HEK293 (cell line): ENCODE measurements around the gene RCOR1.

Source experiments
- CTCF ChIA-PET: fragments of 350-600 bp; formaldehyde crosslinking; extraction: SDS; loops from one replicate; lab custom pipeline; 2021; ENCODE audit warnings: antibody characterized with exemption; lab: Yijun Ruan, JAX
- POLR2A ChIA-PET: fragments of 300-600 bp; formaldehyde crosslinking; extraction: SDS; loops from one replicate; lab custom pipeline; 2020; ENCODE audit warnings: antibody characterized with exemption, inconsistent platforms; lab: Yijun Ruan, JAX
- H3K27ac ChIP-seq: fragments of 200-500 bp; sonication (Bioruptor generic); 2 replicates; pipeline ENCODE4 v1.5.1; 2014; ENCODE audit warnings: low read depth, low read length, control low read depth, inconsistent platforms; ENCODE audit errors: extremely low read depth
- H3K36me3 ChIP-seq, 2 experiments: fragments of 200-500 bp in 1 of 2; sonication (Bioruptor generic) in 1 of 2; 1 replicate in 1 of 2; 2 replicates in 1 of 2; pipeline ENCODE4 v1.5.1; 2014 to 2017; ENCODE audit warnings: inconsistent platforms in 2 of 2, low read length in 2 of 2; ENCODE audit not compliant: control insufficient read depth in 2 of 2, insufficient read depth in 1 of 2
- H3K4me1 ChIP-seq: fragments of 200-500 bp; sonication (Bioruptor generic); 2 replicates; pipeline ENCODE4 v1.5.1; 2014; ENCODE audit warnings: mild to moderate bottlenecking, low read length, inconsistent platforms; ENCODE audit not compliant: control insufficient read depth, insufficient read depth
- H3K4me3 ChIP-seq: 2 replicates; pipeline ENCODE4 v1.5.1; 2011; ENCODE audit warnings: low read depth, mild to moderate bottlenecking, control low read depth, low read length, moderate library complexity
- H3K9me3 ChIP-seq: fragments of 200-500 bp; sonication (Bioruptor generic); 2 replicates; pipeline ENCODE4 v1.5.1; 2014; ENCODE audit warnings: low read depth, low read length, inconsistent platforms; ENCODE audit not compliant: control insufficient read depth, insufficient read depth
- HOXC10 ChIP-seq: sonication (generic); formaldehyde crosslinking; IDR thresholded peaks from 2 replicates; pipeline ENCODE4 v1.8.1; 2023; ENCODE audit warnings: mild to moderate bottlenecking, missing genetic modification reagents
- KLF16 ChIP-seq: fragments of 450-650 bp; formaldehyde crosslinking; IDR thresholded peaks from 2 replicates; pipeline ENCODE4 v1.5.1; 2017; ENCODE audit warnings: missing biosample characterization, missing genetic modification characterization
- REPIN1 ChIP-seq: fragments of 450-650 bp; formaldehyde crosslinking; IDR thresholded peaks from 2 replicates; pipeline ENCODE4 v1.5.1; 2017; ENCODE audit warnings: missing biosample characterization, missing genetic modification characterization, low read depth
- ZFP69B ChIP-seq: fragments of 450-650 bp; formaldehyde crosslinking; IDR thresholded peaks from 2 replicates; pipeline ENCODE4 v1.5.1; 2016; ENCODE audit warnings: missing biosample characterization, missing genetic modification characterization
- ZNF175 ChIP-seq: fragments of 450-650 bp; formaldehyde crosslinking; IDR thresholded peaks from 2 replicates; pipeline ENCODE4 v1.5.1; 2016; ENCODE audit warnings: missing biosample characterization, missing genetic modification characterization
- ZNF221 ChIP-seq: fragments of 450-650 bp; formaldehyde crosslinking; IDR thresholded peaks from 2 replicates; pipeline ENCODE4 v1.5.1; 2017; ENCODE audit warnings: missing biosample characterization, missing genetic modification characterization, borderline replicate concordance
- ZNF521 ChIP-seq: fragments of 450-650 bp; formaldehyde crosslinking; IDR thresholded peaks from 2 replicates; pipeline ENCODE4 v1.5.1; 2017; ENCODE audit warnings: missing biosample characterization, mild to moderate bottlenecking, missing genetic modification characterization
- ZNF596 ChIP-seq: fragments of 450-650 bp; IDR thresholded peaks from 2 replicates; pipeline ENCODE4 v1.5.0; 2018; ENCODE audit warnings: missing biosample characterization, mild to moderate bottlenecking, missing genetic modification characterization, moderate library complexity
- ZNF776 ChIP-seq: fragments of 450-650 bp; formaldehyde crosslinking; IDR thresholded peaks from 2 replicates; pipeline ENCODE4 v1.5.0; 2017; ENCODE audit warnings: missing biosample characterization, missing genetic modification characterization, borderline replicate concordance
- ZNF785 ChIP-seq: fragments of 450-650 bp; formaldehyde crosslinking; IDR thresholded peaks from 2 replicates; pipeline ENCODE4 v1.5.1; 2016; ENCODE audit warnings: missing biosample characterization, missing genetic modification characterization
- ZSCAN16 ChIP-seq: fragments of 450-650 bp; formaldehyde crosslinking; IDR thresholded peaks from 2 replicates; pipeline ENCODE4 v1.5.1; 2016; ENCODE audit warnings: missing biosample characterization, missing genetic modification characterization
- TF ChIP-seq, protein P1 (sequence below): fragments of 450-650 bp; formaldehyde crosslinking; IDR thresholded peaks from 2 replicates; pipeline ENCODE4 v1.5.1; 2017; ENCODE audit warnings: missing biosample characterization, missing genetic modification characterization
- TF ChIP-seq, protein P2 (sequence below): fragments of 450-650 bp; formaldehyde crosslinking; IDR thresholded peaks from 2 replicates; pipeline ENCODE4 v1.5.1; 2016; ENCODE audit warnings: missing biosample characterization, missing genetic modification characterization
- TF ChIP-seq, protein P3 (sequence below): fragments of 450-650 bp; formaldehyde crosslinking; optimal IDR thresholded peaks from 2 replicates; pipeline ENCODE3; 2016; ENCODE audit warnings: missing biosample characterization, mild to moderate bottlenecking, missing genetic modification characterization
- TF ChIP-seq, protein P4 (sequence below): fragments of 450-650 bp; formaldehyde crosslinking; IDR thresholded peaks from 2 replicates; pipeline ENCODE4 v1.5.1; 2016; ENCODE audit warnings: missing biosample characterization, missing genetic modification characterization

Gene RCOR1

GRCh38 chr14:102734436-102734835, 142.0 kb downstream of the RCOR1 start:
- TF ChIP-seq HOXC10 (CRISPR knock-in tag) = no peak
- TF ChIP-seq ZFP69B (tag by site-specific recombination) = no peak
- TF ChIP-seq, protein P1, sequence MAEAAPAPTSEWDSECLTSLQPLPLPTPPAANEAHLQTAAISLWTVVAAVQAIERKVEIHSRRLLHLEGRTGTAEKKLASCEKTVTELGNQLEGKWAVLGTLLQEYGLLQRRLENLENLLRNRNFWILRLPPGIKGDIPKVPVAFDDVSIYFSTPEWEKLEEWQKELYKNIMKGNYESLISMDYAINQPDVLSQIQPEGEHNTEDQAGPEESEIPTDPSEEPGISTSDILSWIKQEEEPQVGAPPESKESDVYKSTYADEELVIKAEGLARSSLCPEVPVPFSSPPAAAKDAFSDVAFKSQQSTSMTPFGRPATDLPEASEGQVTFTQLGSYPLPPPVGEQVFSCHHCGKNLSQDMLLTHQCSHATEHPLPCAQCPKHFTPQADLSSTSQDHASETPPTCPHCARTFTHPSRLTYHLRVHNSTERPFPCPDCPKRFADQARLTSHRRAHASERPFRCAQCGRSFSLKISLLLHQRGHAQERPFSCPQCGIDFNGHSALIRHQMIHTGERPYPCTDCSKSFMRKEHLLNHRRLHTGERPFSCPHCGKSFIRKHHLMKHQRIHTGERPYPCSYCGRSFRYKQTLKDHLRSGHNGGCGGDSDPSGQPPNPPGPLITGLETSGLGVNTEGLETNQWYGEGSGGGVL (tag by site-specific recombination) = no peak
- TF ChIP-seq ZNF785 (tag by site-specific recombination) = no peak
- TF ChIP-seq REPIN1 (tag by site-specific recombination) = no peak
- TF ChIP-seq ZNF521 (tag by site-specific recombination) = no peak
- no peak for TF ChIP-seq ZNF175
- no peak for TF ChIP-seq ZNF776 (tag by site-specific recombination)
- ChIA-PET CTCF (interaction anchor here (0.5 to 0.6 kb wide), 2 partner anchors 48 to 921 kb away, joined by 3 read pairs; no protein-coding TSS in a partner anchor), POLR2A (no interaction called here)
- Histone ChIP-seq H3K4me1 (no peaks in the 10 kb centered on the region), H3K9me3 (no peaks in the 10 kb centered on the region), H3K36me3 (peaks cover 0 to 18% of the 10 kb centered on the region in 2 experiments; a peak in 1 of 3 replicates), H3K27ac (no peak overlapping the region), H3K4me3 (no peak overlapping the region)

GRCh38 chr14:102736956-102737355, 144.5 kb downstream of the RCOR1 start:
- Histone ChIP-seq H3K4me1 (no peaks in the 10 kb centered on the region), H3K9me3 (no peaks in the 10 kb centered on the region), H3K4me3 (no peak overlapping the region)
- POLR2A ChIA-PET = no interaction called here
- TF ChIP-seq ZSCAN16 (tag by site-specific recombination) (no peak), ZNF596 (tag by site-specific recombination) (no peak), ZNF221 (tag by site-specific recombination) (no peak), KLF16 (tag by site-specific recombination) (no peak)
- TF ChIP-seq, protein P2, sequence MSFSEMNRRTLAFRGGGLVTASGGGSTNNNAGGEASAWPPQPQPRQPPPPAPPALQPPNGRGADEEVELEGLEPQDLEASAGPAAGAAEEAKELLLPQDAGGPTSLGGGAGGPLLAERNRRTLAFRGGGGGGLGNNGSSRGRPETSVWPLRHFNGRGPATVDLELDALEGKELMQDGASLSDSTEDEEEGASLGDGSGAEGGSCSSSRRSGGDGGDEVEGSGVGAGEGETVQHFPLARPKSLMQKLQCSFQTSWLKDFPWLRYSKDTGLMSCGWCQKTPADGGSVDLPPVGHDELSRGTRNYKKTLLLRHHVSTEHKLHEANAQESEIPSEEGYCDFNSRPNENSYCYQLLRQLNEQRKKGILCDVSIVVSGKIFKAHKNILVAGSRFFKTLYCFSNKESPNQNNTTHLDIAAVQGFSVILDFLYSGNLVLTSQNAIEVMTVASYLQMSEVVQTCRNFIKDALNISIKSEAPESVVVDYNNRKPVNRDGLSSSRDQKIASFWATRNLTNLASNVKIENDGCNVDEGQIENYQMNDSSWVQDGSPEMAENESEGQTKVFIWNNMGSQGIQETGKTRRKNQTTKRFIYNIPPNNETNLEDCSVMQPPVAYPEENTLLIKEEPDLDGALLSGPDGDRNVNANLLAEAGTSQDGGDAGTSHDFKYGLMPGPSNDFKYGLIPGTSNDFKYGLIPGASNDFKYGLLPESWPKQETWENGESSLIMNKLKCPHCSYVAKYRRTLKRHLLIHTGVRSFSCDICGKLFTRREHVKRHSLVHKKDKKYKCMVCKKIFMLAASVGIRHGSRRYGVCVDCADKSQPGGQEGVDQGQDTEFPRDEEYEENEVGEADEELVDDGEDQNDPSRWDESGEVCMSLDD = no peak
- TF ChIP-seq, protein P3, sequence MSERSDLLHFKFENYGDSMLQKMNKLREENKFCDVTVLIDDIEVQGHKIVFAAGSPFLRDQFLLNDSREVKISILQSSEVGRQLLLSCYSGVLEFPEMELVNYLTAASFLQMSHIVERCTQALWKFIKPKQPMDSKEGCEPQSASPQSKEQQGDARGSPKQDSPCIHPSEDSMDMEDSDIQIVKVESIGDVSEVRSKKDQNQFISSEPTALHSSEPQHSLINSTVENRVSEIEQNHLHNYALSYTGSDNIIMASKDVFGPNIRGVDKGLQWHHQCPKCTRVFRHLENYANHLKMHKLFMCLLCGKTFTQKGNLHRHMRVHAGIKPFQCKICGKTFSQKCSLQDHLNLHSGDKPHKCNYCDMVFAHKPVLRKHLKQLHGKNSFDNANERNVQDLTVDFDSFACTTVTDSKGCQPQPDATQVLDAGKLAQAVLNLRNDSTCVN (tag by site-specific recombination) = no peak
- TF ChIP-seq, protein P4, sequence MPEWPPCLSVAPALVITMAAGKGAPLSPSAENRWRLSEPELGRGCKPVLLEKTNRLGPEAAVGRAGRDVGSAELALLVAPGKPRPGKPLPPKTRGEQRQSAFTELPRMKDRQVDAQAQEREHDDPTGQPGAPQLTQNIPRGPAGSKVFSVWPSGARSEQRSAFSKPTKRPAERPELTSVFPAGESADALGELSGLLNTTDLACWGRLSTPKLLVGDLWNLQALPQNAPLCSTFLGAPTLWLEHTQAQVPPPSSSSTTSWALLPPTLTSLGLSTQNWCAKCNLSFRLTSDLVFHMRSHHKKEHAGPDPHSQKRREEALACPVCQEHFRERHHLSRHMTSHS (tag by site-specific recombination) = no peak
- TF ChIP-seq, all 188 proteins: peak for 0
- Histone ChIP-seq H3K27ac (no peak overlapping the region), H3K36me3 (peaks cover 0 to 12% of the 10 kb centered on the region in 2 experiments; a peak in 2 of 3 replicates)
- CTCF ChIA-PET = no interaction called here
